HG03354 (cell line): Measurements from ENCODE around the gene INA.
"Not testable (repeated sequence)": the region's sequence is repeated elsewhere in the genome, so short reads cannot be mapped to it uniquely, and the experiment has no call there.

Experiments
- ATAC-seq: cut with Tn5 transposase; IDR thresholded peaks from one replicate; pipeline ENCODE4 v1.9.1; 2021; ENCODE audit warnings: mild to moderate bottlenecking; ENCODE audit not compliant: unreplicated experiment, poor library complexity, severe bottlenecking

Gene INA

DNA sequence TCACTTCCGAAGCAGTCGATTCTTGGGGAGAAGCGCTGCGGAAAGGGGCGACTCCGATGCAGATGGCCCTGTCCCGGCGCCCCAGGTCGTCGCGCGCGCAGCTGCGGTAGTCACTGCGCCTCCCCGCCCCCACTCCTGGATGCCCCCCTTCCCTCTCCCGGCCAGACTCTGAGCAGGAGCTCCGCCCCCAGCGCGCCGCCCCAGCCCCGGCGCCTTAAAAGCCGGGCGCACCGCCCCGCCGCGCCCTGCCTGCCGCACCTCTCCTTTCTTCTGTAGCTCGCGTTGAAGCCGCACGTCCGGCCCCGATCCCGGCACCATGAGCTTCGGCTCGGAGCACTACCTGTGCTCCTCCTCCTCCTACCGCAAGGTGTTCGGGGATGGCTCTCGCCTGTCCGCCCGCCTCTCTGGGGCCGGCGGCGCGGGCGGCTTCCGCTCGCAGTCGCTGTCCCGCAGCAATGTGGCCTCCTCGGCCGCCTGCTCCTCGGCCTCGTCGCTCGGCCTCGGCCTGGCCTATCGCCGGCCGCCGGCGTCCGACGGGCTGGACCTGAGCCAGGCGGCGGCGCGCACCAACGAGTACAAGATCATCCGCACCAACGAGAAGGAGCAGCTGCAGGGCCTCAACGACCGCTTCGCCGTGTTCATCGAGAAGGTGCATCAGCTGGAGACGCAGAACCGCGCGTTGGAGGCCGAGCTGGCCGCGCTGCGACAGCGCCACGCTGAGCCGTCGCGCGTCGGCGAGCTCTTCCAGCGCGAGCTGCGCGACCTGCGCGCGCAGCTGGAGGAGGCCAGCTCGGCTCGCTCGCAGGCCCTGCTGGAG is at the start of gene INA:
Gene INA (plus strand): TSS at position 243 of the 817 bp plus-strand sequence. CDS start 74 bp downstream, at position 317.
- no peak for ATAC-seq

DNA sequence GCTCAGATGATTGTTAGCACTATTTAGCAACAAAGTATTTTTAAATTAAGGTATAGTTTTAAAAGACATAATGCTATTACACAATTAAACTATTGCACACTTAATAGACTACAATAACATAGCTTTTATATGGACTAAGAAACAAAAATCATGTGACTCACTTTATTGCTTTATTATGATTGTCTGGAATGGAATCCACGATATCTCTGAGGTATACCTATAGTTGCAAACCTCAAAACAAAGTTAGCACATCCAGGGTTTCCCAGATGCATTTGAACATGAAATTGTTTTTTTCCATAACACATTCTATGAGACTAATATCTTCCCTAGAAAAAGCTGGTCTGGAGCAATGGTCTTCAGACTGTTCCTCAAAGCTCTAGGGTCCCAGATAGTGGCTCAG is 49.5 kb upstream of the INA start:
- no peak for ATAC-seq

DNA sequence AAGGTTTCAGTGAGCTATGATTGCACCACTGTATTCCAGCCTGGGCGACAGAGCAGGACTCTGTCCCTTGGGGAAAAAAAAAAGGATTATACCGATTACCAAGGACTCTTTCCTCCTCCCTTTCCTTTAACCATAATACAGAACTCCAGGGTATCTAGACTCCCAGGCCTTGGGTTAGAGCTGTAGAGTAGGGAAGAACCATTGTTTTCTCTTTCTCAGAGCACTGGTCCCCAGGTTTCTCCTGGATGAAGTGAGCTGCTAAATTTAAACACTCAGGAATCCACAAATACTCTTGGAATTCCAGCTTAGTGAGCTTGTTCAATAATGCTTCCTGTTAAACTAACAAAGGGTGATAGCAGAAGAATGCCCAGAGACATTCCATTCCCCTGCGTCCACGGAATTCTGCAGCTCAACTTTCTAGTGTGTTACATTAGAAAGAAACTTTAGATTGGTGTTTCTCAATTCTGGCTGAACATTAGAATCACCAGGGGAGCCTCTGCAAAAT is 45.8 kb upstream of the INA start:
- no peak for ATAC-seq

DNA sequence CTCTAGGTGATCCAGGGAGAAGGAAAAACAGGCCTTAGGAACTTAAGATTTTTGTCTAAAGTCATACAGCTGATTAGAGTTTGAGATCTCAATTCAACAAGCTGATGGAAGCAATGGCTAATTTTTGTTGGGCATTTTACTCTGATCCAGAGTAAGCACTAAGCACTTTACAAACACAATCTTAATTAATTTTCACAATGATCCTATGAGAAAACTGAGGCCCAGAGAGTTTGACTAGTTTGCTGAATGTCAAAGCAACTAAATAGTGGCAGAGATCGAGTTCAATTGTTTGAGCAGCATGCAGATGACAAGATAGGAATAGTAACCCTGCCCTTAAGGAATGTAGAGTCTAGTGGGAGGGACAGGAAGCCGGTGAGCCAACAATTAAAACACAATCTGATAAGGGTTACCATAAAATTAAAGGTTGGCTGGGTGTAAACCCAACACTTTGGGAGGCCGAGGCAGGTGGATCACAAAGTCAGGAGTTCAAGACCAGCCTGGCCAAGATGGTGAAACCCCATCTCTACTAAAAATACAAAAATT is 44.7 kb upstream of the INA start:
- no peak for ATAC-seq

DNA sequence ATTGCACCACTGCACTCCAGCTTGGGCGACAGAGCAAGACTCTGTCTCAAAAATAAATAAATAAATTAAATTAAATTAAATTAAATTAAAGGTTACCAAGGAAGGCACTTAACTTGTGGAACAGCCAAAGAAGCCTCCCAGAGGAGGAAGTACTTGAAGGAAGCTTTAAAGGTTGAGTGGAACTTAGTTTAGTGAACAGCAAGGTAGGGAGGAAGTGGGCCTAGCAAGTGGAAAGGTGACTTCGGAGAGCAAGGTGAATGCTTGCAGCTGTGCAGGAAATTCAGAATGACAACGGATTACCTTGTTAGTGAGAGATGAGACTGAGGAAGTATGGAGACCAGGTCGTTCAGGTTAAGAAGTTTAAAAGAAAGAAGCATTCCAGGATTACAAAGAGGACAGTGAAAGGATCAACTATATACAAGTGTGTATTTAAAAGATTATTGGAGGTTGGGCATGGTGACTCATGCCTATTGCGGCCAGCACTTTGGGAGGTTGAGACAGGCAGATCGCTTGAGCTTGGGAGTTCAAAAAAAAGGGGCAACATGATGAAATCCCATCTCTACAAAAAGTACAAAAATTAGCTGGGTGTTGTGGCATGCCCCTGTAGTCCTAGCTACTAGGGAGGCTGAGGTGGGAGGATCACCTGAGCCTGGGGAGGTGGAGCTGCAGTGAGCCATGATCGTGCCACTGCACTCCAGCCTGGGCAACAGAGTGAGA is 44.0 kb upstream of the INA start:
- ATAC-seq, result no peak

DNA sequence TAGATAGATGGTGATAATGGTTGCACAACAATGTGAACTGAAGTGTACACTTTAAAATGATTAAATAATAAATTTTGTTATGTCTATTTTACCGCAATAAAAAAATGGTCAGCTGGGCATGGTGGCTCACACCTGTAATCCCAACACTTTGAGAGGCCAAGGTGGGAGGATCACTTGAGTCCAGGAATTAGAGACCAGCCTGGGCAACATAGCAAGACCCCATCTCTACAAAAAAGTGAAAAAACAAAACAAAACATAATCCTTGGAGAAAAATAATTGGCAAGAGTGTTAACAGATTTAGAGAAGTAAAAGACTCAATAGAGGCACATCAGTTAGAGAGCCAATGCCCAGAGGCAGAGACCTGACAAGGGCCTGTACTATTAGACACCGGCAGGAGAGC is 41.2 kb upstream of the INA start:
- no peak for ATAC-seq

DNA sequence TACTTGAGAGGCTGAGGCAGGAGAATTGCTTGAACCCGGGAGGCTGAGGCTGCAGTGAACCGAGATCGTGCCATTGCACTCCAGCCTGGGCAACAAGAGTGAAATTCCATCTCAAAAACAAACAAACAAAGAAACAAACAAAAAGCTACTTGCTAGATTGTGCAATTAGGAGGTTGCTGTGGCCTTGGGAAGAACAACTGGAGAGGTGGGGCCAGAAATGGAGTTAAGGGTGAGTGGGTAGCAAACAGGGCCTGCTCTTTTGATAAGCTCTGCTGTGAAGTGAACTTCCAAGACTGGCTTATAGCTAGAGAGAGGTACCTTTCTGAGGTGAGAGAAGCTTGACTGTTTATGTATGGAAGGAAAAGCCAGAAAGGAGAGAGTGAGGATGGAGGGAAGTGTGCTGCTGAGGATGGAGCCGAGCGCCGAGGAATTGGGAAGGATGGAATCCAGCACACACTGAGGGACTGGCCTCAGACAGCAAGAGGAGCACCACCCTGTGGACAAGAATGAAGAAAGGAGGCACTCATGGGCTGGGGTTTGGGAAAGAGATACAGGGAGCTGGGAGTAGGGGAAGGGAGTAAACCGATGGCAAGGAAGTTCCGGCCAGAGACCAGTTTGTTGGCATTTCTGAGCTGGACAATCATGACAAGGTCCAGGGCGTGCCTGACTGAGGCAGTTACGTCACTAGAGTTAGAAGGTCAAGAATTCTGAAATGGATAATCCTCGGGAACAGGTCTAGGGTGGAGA is 38.3 kb upstream of the INA start:
- no peak for ATAC-seq

DNA sequence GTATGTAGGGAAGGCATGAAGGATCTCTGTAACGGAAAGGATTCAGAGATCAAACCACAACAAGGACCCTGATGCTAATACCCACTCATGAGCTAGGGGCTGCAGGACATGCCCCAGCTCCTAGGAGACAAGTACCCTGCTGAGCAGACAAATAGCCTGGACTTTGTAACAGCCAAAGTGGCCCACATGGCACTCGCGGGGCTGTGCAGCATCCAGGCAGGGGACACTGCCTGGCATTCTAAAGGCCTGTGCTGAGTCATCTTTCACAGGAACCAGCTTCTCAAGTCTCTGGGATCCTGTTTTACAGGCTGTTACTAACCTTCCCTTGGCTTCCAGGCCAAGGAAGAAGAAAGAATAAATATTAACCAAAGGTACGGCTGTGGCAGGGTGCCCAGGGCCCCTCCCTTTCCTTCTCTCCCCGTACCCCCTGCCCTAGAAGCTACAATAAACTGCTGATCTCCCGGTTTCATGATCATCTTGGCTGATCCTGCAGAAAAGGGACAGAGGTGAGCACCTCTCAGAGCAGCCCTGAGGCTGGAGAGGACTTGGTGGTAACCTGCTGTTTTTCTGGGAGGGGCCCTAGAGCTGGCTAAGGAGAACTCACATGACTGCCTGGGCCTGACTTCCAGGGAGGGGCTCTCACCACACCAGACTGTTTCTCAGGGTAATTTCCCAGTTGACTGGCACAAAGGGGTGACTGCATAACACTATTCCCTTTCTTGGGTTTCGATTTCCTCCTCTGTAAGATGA is 35.5 kb upstream of the INA start:
- no peak for ATAC-seq

DNA sequence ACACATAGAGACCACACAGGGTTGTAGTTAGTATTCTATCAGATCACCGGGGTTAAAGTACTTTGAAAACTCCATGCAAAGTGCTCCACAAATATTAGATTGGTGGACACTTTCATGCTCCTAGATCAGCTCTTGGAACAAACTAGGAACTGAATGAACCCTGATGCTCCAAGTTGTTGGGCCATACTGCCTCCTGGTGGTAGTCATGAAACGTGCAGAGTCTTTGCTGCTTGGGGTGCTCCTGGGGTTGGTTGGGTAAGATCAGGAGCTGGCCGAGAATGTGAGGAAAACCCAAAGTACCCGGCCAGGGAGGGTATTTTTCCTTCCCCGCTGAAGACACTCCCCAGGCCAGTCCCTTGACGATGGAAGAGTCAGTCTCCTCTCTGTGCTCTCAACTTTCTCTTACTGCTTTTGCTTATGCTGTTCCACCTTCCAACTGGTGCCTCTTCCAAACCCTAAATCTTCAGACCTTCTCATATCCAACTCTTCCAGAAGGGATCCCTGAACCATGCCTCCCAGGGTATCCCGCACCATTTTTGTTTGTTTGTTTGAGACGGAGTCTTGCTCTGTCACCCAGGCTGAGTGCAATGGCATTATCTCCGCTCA is 32.2 kb upstream of the INA start:
- no peak for ATAC-seq

DNA sequence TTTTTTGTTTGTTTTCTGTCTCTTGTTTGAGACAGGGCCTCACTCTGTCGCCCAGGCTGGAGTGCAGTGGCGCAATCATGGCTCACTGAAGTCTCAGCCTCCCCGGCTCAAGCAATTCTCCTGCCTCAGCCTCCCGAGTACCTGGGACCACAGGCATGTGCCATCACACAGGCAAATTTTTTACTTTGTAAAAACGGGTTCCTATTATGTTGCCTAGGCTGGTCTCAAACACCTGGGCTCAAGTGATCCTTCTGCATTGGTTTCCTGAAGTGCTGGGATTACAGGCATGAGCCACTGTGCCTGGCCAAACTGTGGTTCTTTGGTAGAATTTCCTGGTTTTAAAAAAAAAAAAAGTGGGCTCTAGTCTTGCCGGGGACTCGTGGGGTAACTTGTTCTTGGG is 31.4 kb upstream of the INA start, which contains the start of gene RPEL1:
Gene RPEL1 (plus strand): TSS at position 301 of the 400 bp plus-strand sequence. CDS start 110 bp downstream, outside the sequence.
- ATAC-seq, result not testable (repeated sequence)

DNA sequence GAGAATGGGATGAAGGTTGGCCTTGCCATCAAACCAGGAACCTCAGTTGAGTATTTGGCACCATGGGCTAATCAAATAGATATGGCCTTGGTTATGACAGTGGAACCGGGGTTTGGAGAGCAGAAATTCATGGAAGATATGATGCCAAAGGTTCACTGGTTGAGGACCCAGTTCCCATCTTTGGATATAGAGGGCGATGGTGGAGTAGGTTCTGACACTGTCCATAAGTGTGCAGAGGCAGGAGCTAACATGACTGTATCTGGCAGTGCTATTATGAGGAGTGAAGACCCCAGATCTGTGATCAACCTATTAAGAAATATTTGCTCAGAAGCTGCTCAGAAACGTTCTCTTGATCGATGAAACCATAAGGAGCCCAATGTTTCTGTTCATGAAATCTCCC is 30.6 kb upstream of the INA start:
- no peak for ATAC-seq

DNA sequence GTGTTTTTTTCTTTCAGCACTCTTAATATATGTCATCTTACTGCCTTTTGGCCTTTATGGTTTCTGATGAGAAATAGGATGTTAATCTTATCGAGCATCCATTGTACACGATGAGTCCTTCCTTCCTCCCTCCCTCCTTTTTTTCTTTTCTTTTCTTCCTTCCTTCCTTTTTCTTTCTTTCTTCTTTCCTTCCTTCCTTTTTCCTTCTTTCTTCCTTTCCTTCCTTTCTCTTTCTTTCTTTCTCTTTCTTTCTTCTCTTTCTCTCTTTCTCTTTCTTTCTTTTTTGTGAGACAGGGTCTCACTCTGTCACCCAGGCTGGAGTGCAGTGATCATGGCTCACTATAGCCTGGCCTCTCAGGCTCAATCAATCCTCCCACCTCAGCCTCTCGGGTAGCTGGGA is 22.8 kb upstream of the INA start:
- ATAC-seq, result no peak

DNA sequence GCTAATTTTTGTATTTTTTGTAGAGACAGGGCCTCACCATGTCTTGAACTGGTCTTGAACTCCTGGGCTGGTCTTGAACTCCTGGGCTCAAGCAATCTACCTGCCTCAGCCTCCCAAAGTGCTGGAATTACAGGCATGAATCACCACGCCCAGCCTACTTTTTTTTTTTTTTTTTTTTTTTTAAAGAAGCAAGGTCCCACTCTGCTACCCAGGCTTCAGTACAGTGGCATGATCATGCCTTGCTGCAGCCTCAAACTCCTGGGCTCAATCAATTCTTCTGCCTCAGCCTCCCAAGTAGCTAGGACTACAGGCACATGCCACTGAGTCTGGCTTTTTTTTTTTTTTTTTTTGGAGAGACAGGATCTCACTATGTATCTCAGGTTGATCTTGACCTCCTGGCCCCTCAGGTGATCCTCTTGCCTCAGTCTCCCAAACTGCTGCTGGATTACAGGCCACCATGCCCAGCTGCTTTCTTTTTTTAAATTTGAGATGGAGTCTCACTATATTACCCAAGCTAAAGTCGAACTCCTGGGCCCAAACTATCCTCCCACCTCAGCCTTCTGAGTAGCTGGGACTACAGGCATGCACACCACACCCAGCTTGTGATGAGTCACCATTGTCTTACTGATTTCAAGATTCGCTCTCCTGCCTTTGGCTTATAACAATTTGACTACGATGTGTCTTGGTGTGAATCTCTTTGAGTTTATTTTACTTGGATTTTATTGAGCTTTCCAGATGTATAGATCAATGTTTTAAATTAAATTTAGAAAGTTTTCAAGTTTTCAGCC is 22.2 kb upstream of the INA start:
- ATAC-seq, result no peak

DNA sequence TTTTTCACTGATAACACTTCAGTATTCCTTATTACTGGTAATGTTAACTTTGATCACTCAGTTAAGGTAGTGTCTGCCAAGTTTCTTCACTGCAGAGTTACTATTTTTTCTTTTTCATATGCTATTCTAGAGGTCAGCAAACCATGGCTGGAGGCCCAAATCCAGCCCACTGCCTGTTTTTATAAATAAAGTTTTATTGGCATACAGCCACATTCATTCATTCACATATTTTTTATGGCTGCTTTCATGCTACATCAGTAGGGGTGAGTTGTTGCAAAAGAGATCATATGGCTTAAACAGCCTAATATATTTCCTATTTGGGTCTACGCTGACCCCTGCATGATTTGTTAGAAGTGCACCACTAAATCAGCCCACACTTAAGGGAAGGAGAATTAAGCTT is 20.3 kb upstream of the INA start:
- ATAC-seq, result no peak

DNA sequence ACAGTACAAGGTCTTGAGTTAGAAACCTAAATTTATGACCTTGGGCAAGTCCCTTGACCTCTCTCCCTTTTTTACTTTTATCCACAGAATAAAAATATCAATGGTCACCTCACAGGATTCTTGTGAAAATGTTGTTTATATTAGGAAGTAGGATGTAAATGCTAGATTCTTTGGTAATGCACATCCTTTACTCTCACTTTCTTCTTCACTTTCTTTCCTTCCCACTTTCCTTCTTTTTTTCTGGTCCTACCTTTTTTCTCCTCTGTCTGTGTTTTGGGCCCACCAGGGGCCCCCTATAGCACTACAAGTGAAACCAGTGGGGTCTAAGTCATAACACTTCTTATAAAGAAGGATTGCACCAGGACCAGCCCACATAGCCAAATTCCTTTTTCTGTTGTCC is 19.1 kb upstream of the INA start:
- ATAC-seq, result no peak

DNA sequence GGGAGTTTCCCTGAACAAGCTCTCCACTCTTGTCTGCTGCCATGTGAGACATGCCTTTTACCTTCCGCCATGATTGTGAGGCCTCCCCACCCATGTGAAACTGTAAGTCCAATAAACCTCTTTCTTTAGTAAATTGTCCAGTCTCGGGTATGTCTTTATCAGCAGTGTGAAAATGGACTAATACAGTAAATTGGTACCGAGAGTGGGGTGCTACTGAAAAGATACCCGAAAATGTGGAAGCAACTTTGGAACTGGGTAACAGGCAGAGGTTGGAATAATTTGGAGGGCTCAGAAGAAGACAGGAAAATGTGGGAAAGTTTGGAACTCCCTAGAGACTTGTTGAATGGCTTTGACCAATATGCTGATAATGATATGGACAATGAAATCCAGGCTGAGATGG is 18.0 kb upstream of the INA start:
- ATAC-seq, result not testable (repeated sequence)

DNA sequence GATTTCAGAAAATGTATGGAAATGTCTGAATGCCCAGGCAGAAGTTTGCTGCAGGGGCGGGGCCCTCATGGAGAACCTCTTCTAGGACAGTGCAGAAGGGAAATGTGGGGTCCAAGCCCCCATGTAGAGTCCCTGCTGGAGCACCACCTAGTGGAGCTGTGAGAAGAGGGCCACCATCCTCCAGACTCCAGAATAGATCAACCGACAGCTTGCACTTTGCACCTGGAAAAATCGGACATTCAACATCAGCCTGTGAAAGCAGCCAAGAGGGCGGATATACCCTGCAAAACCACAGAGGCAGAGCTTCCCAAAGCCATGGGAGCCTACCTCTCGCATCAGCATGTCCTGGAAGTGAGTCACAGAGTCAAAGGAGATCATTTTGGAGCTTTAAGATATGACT is 16.9 kb upstream of the INA start:
- no peak for ATAC-seq

DNA sequence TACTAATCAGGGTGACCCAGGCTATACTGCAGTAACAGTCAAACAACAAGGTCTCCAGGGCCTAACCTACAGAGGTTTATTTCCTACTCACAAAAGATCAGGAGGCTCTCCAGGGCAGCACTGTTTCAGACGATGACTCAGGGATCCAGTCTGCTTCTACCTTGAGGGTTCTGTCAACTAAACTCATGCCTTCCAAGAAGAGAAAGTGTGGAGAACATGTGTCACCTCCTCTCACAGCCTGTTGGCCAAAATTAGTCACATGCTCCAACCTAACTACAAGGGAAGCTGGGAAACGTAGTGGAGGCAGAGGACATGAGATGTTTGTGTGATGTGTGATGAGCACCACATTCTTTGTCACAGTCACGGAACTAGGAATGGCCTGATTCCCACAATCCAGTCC is 14.7 kb upstream of the INA start:
- no peak for ATAC-seq
